DMS153 (cell line): ENCODE results near the gene ZNF628.

Experiments
- DNase-seq: peaks from one replicate; lab custom pipeline; 2025; lab: John Stamatoyannopoulos, UW

The ZNF628 gene

DNA sequence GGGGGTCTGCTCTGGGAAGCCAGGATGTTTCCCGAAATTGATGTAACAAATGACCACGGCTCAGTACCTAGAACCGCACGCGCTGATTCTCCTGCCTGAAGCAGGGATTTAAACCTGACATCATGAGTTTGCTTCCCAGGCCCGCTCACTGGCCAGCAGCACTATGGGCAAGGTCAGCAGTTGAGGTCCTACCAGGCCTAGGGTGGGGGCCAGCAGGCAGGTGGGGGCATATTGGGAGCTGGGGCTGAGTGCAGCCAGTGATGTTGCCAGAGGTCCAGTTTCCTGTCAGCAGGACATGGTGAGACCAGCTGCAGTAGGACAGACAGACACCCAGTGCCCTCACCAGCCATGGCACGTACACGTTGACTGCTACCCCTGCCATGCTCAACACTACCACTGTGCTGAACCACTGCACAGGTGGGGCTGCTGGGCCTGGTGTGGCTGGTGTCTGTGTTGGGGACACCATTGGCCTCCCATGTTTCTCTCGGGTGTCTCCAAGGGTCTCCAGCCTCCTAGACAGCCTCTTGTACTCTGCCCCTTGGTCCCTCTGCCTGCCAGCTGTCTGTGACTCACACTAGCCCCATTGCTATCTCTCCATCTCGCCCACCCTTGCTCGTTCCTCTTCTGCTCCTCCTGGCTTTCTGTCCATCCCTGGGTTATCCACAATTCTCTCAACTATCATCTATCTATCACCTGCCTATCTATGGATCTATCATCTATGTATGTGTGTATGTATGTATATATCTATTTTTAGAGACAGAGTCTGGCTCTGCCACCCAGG, 10.8 kb upstream of the ZNF628 start:
- no peak for DNase-seq

DNA sequence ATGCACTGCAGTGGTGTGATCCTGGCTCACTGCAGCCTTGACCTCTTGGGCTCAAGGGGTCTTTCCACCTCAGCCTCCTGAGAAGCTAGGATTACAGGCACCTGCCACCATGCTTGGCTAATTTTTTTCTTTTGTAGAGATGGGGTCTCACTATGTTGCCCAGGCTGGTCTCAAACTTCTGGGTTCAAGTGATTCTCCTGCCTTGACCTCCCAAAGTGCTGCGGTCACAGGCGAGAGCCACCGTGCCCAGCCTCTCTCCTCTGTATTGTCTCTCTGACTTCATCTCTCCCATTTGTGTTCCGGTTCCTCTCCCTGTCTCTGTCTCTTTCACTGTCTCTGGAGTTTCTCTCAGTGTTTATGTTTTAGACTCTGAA, 10.2 kb upstream of the ZNF628 start:
- no peak for DNase-seq

DNA sequence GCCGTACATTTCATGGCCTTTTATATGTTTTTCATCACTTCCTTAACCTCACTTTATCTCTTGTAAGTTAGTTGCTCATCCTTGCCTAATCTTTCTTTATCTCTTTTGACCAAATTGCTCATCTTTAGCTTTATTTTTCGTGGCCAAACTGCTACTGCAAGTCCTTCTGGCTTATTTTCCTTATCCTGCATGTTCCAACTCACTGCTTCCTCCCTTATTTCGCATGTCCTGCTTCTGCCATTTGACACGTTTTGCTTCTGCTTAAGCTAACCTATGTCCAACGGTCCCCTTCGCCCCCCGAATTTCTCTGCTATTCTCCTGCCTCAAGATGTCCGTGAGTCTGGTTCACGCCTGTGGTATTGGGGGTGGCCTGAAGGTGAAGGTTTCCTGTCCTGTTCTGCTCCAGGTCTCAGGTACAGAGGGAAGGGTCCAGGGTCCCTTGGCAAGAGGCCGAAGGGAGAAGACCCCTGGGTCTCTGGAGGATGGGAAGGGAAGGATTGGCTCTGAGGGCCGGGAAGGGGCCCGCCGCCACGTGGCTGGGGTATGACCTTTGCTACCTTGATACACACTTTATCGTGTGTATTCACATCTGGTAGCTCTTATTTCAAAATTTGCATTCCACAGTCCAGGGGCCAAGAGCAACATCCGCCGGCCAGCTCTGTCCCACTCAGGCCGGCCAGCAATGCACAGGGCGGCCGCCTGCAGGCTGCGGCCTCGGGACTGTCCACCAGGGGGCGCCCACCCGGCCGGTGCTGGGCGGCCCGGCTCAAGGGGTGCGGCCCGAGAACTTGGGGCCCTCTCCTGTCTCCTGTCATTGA, 9.0 kb upstream of the ZNF628 start:
- no peak for DNase-seq

DNA sequence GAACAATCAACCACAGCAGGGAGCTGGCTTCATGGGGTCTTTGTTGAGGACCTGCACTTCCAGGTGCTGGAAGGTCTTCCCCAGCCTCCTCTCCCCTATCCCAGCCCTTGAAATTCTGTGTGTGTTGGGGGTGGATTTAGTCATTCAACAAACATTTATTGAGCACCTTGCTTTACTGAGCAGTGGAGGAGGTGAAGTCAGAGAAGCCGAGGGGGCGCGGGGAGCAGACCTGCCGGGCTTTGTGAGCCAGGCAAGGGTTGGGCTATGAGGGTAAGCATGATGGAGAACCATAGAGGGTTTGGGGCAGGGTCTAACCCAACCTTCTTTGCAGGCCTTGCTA, 8.4 kb upstream of the ZNF628 start:
- no peak for DNase-seq

DNA sequence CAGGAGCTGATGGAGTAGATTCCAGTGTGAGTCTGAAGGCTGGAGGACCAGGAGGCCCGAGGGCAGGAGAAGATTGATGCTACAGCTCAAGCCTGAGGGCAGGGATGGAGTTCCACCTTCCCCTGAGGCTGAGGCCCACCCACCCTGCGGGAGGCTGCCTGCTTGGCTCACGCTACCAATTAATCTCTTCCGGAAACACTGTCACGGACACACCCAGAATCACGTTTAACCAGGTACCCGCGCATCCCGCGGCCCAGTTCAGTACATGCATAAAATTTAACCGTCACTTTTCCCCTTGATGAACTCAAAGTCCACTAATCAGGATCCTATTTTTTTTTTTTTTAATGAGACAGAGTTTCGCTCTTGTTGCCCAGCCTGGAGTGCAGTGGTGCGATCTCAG, 5.2 kb upstream of the ZNF628 start:
- DNase-seq, result no peak

- no peak for DNase-seq
Measured at GRCh38 chr19:55472463-55472862, 4.0 kb upstream of the ZNF628 start.

DNA sequence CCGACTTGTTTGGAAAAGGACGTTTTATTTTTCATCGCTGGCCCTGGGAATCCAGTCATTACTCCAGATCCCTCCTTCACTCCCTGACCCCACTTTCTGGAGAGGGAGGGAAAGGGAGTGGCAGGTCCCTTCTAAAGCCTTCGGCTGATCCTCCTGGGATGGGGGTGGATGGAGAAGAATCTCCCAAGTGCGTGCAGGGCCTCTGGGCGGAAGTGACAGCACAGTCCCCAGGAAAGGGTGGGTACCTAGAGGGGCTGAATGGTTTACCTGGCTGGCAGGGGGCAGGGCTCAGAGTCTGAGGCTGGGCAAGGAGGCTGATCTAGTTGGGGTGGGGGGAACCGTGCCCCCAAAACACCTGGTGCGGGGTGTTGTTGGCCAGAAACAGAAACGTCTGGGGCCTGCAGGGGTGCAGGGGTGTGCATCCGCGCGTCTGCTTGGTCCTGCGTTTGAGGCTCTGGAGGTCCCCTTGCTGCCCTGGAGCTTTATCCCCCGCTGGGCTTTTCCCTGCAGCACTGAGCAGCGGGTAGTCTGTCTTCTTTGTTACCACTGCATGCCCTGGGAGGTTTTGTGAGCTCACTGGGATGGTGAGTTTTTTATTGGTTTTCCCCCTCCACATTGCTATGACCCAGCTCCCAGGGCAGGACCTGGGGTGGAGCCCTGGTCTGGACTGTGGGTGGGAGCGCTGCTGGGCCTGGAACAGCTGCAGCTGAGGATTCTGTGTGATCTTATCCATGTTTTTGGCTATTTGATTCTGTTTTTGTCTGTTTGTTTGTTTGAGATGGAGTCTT, 3.0 kb upstream of the ZNF628 start:
- DNase-seq, result no peak

GRCh38 chr19:55474269-55475265, 1.9 kb upstream of the ZNF628 start:
- DNase-seq, result no peak

DNA sequence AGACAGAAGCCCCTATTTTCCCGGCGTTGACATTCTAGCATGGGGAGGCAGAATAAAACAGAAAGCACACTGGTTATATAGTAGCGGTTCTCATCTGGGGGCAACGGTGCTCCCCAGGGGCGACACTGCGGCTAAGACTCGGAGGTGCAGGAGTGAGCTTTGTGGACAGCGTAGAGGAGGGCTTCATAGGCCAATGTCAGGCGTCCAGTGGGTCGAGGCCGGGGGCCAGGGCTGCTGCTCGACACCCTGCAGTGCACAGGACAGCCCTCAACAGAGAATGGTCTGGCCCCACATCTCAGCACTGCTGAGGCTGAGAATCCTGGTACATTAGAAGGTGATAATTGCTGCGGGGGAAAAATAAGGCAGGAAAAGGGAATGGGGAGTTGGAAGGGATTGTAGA, 1.5 kb downstream of the ZNF628 start:
- DNase-seq, result no peak

DNA sequence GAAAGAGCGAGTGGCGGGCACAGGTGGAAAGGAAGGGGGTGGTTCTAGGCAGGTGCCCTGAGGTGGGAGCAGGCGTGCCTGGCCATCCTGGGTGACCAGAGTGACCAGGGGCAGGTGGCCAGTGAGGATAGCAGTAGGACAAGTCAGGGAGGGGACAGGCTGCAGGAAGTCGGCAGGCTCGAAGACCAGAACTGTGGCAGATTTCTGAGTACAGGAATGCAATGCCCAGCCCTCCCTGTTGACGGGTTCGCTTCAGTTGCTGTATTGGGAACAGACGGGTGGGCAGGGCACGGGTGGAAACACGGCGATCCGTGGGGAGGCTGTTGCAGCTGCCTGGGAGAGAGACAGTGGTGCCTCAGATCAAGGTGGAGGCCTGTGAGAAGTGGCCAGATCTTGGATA, 1.9 kb downstream of the ZNF628 start:
- DNase-seq, result no peak

DNA sequence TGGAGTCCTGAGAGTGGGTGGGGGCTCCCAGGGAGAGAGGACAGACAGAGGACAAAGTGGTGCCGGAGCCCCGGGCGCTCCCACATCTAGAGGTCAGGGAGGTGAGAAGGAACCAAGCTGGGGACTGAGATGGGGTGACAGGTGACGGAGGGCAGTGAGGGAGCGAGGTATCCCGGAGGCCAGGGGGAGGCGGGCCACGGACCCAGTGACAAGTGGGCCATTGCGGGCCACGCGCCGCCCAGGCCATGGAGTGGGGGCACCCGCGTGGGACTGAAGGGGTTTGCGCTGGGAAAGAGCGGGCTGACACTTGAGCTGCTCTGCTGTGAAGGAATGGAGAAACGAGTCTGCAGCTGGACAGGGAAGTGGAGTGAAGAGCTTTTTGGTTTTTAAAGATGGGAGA, 2.6 kb downstream of the ZNF628 start:
- DNase-seq, result no peak

GRCh38 chr19:55479451-55480230, 3.2 kb downstream of the ZNF628 start:
- DNase-seq, result no peak

DNA sequence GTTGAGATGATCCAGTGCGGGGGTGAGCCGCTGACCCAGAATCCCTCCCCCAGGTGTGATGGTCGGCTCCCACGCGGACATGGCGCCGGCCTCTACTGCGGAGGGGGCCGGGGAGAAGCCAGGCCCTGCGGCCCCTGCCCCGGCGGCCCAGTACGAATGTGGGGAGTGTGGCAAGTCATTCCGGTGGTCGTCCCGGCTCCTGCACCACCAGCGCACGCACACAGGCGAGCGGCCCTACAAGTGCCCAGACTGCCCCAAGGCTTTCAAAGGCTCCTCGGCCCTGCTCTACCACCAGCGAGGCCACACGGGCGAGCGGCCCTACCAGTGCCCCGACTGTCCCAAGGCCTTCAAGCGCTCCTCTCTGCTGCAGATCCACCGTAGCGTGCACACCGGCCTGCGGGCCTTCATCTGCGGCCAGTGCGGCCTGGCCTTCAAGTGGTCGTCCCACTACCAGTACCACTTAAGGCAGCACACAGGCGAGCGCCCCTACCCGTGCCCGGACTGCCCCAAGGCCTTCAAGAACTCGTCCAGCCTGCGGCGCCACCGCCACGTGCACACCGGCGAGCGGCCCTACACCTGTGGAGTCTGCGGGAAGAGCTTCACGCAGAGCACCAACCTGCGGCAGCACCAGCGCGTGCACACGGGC, 4.9 kb downstream of the ZNF628 start:
- DNase-seq, result no peak

- no peak for DNase-seq
Measured at GRCh38 chr19:55481794-55482155, 5.4 kb downstream of the ZNF628 start.

- DNase-seq, result no peak
Measured at GRCh38 chr19:55482156-55482961, 5.9 kb downstream of the ZNF628 start.

DNA sequence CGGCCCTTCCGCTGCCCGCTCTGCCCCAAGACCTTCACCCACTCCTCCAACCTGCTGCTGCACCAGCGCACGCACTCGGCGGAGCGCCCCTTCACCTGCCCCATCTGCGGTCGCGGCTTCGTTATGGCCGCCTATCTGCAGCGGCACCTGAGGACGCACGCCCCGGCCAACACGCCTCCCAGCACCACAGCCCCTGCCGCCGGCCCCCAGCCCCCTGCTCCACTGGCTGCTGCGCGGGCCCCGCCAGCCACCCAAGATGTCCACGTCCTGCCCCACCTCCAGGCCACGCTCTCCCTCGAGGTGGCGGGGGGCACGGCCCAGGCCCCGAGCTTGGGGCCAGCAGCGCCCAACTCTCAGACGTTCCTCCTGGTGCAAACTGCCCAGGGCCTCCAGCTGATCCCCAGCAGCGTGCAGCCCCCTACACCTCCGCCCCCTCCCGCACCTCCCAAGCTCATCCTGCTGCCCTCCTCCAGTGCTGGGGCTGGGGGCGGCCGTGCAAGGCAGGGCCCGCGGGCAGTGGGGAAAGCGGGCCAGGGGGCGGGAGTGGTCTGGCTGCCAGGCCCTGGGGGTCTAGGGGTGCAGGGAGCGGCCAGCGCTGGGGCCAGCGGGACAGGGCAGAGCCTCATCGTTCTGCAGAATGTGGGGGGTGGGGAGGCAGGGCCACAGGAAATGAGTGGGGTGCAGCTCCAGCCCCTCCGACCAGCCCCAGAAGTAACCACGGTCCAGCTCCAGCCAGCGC, 6.7 kb downstream of the ZNF628 start:
- no peak for DNase-seq

- no peak for DNase-seq
Measured at GRCh38 chr19:55483706-55484592, 7.5 kb downstream of the ZNF628 start.
